OCI-LY3 (cell line): Measurements from ENCODE around the gene IFT88.
"Not testable (repeated sequence)": the region's sequence is repeated elsewhere in the genome, so short reads cannot be mapped to it uniquely, and the experiment has no call there.

Source experiments
- H2AFZ ChIP-seq: fragments of 200-600, 300-600 bp; shearing (Covaris generic); 2 replicates; pipeline ENCODE4 v1.6.0; 2014; ENCODE audit warnings: antibody characterized with exemption, low read depth, low read length
- H3K27ac ChIP-seq: fragments of 200-600, 300-600 bp; sonication (generic); 2 replicates; pipeline ENCODE4 v1.5.1; 2014; ENCODE audit warnings: mild to moderate bottlenecking, low read length, moderate library complexity, mixed read lengths
- H3K27me3 ChIP-seq: fragments of 200-600, 300-600 bp; sonication (generic); 2 replicates; pipeline ENCODE4 v1.6.1; 2014; ENCODE audit warnings: low read depth, low read length, mixed read lengths
- H3K36me3 ChIP-seq: fragments of 200-600, 300-600 bp; sonication (generic); replicated peaks from 2 replicates; pipeline ENCODE3; 2014; ENCODE audit warnings: low read depth, low read length, mixed read lengths
- H3K4me1 ChIP-seq: fragments of 300-600, 200-600 bp; sonication (generic); 2 replicates; pipeline ENCODE4 v1.6.1; 2014; ENCODE audit warnings: low read length, mixed read lengths
- H3K4me2 ChIP-seq: fragments of 200-600, 300-600 bp; sonication (generic); 2 replicates; pipeline ENCODE4 v1.6.1; 2014; ENCODE audit warnings: low read length, mixed read lengths
- H3K4me3 ChIP-seq: fragments of 300-600, 200-600 bp; sonication (generic); 2 replicates; pipeline ENCODE4 v1.5.1; 2014; ENCODE audit warnings: antibody characterized with exemption, mild to moderate bottlenecking, low read length, moderate library complexity
- H3K79me2 ChIP-seq: fragments of 300-600, 200-600 bp; shearing (Covaris generic); 2 replicates; pipeline ENCODE4 v1.6.1; 2014; ENCODE audit warnings: mild to moderate bottlenecking, low read length, mixed read lengths
- H3K9ac ChIP-seq: fragments of 300-600, 200-600 bp; shearing (Covaris generic); 2 replicates; pipeline ENCODE4 v1.6.0; 2014; ENCODE audit warnings: mild to moderate bottlenecking, low read length, moderate library complexity
- H3K9me3 ChIP-seq: fragments of 200-600, 300-600 bp; shearing (Covaris generic); 2 replicates; pipeline ENCODE4 v1.6.1; 2014; ENCODE audit warnings: low read length, mixed read lengths; ENCODE audit not compliant: insufficient read depth
- H4K20me1 ChIP-seq: fragments of 200-600, 300-600 bp; sonication (generic); 2 replicates; pipeline ENCODE4 v1.6.1; 2016; ENCODE audit warnings: low read length, mixed read lengths; ENCODE audit not compliant: insufficient read depth
- CTCF ChIP-seq: fragments of 200-600, 300-600 bp; sonication (generic); IDR thresholded peaks from 2 replicates; pipeline ENCODE4 v1.5.1; 2014; ENCODE audit warnings: antibody characterized with exemption, low read length, low read depth
- EZH2phosphoT487 ChIP-seq: fragments of 200-600 bp; shearing (Covaris generic); IDR thresholded peaks from 2 replicates; pipeline ENCODE4 v1.6.1; 2018; ENCODE audit warnings: antibody characterized with exemption, mixed run types, low read depth

Gene IFT88

GRCh38 chr13:20679879-20680278, 112.9 kb downstream of the IFT88 start:
- Histone ChIP-seq H3K36me3 (no peaks in the 10 kb centered on the region), H3K9ac (no peak overlapping the region), H3K79me2 (no peaks in the 10 kb centered on the region), H3K4me2 (no peak overlapping the region), H3K4me3 (no peak overlapping the region), H3K27me3 (no peaks in the 10 kb centered on the region), H3K4me1 (no peaks in the 10 kb centered on the region), H3K9me3 (no peaks in the 10 kb centered on the region), H2AFZ (no peak overlapping the region), H3K27ac (no peak overlapping the region), H4K20me1 (no peaks in the 10 kb centered on the region; the same call in 1 of the 2 replicates)
- TF ChIP-seq CTCF (no peak), EZH2phosphoT487 (no peak)

GRCh38 chr13:20680416-20681080, 113.6 kb downstream of the IFT88 start:
- no peak overlapping the region for H3K9ac ChIP-seq
- no peak for TF ChIP-seq EZH2phosphoT487
- no peak for TF ChIP-seq CTCF

GRCh38 chr13:20681481-20681880, 114.5 kb downstream of the IFT88 start:
- H3K36me3 ChIP-seq, H3K27ac ChIP-seq, H4K20me1 ChIP-seq, H3K4me2 ChIP-seq, H3K4me1 ChIP-seq, H2AFZ ChIP-seq, H3K27me3 ChIP-seq, H3K79me2 ChIP-seq, H3K9me3 ChIP-seq, H3K4me3 ChIP-seq, H3K9ac ChIP-seq: not testable (repeated sequence)

More at GRCh38 chr13:20680416-20681080, 113.6 kb downstream of the IFT88 start:
- Histone ChIP-seq H3K4me3 (no peak overlapping the region), H2AFZ (no peak overlapping the region), H3K4me2 (no peak overlapping the region), H3K36me3 (no peaks in the 10 kb centered on the region), H3K27me3 (no peaks in the 10 kb centered on the region), H3K9me3 (no peaks in the 10 kb centered on the region), H3K79me2 (no peaks in the 10 kb centered on the region), H3K4me1 (no peaks in the 10 kb centered on the region), H3K27ac (no peak overlapping the region), H4K20me1 (no peaks in the 10 kb centered on the region; the same call in 1 of the 2 replicates)

- Histone ChIP-seq H3K4me3 (no peak overlapping the region), H2AFZ (no peak overlapping the region), H3K36me3 (no peaks in the 10 kb centered on the region), H3K9me3 (no peaks in the 10 kb centered on the region), H3K4me2 (no peak overlapping the region), H4K20me1 (no peaks in the 10 kb centered on the region; the same call in 1 of the 2 replicates), H3K79me2 (no peaks in the 10 kb centered on the region), H3K9ac (no peak overlapping the region), H3K4me1 (no peaks in the 10 kb centered on the region), H3K27ac (no peak overlapping the region), H3K27me3 (no peaks in the 10 kb centered on the region)
- no peak for TF ChIP-seq EZH2phosphoT487
- TF ChIP-seq CTCF = no peak
These were observed 115.1 kb downstream of the IFT88 start for GRCh38 chr13:20682061-20682460.
